SIG-M5 treated with dmso at 0.1 percent for 504 hours (cell line): ENCODE results near the gene NEURL1B.
"Not testable (repeated sequence)": the region's sequence is repeated elsewhere in the genome, so short reads cannot be mapped to it uniquely, and the experiment has no call there.

ENCODE experiments used
- DNase-seq: peaks from one replicate; lab custom pipeline; 2025; ENCODE audit not compliant: unreplicated experiment; lab: John Stamatoyannopoulos, UW

NEURL1B gene

DNA sequence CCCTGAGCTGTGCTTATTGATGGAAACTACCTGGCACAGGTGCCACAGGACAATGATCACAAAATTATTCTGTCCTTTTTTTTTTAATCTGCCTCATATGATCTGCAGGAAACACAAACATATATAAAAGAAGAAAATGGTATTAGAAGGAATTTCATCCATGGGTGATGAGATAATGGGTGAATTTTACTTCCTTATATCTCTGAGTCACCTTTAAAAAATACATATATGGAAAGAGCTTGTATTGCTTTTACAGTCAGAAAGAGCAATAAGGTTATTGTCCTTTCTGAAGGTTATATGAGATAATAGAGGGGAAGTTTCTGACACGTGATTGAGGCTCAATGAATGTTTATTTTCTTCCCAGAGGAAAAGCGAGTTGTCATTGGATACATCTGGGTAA, 31.6 kb downstream of the NEURL1B start:
- no peak for DNase-seq

DNA sequence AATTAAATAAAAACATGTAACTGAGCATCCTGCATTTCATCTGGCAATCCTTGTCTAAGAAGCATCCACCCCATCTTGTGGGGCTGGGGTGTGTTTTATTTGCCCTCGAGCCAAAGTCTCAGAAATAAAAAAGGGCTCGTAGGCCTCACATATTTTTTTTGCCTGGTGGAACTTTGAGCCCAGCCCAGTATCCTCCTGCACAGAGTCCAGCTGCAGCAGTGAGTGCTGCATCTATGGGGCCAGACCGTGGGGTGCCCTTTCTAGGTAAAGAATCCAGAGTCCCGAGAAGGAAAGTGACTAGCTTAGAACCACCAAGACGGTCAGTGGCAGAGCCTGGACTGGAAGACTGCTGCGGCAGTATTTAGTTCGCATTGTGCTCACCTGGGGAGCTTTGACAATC, 33.1 kb downstream of the NEURL1B start:
- DNase-seq, result no peak

DNA sequence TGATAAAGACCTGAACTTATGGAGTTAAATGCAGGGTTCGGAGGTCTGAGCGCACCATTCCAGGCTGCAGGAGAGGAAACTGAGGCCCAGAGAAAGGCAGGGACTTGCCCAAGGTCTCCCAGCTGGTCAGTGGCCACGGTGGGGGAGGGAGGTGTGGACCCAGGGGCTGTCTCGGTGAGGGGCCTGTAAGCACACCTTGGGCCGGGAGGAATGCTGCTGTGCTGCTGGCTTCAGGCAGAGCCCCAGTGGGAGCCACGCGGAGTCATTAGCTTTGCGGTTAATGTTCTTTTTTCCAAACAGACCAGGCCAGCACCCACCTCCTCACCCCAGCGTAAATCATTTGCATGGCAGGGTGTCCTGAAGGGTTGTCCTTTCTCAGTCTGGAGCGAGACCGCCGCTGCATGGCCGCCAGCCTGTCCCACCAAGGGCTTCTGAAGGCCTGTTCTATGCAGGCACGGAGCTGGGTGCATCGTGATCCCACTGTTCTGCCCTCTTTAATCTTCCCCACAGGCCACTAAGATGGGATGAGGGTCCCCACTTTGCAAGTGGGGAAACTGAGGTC, 35.9 kb downstream of the NEURL1B start:
- no peak for DNase-seq

DNA sequence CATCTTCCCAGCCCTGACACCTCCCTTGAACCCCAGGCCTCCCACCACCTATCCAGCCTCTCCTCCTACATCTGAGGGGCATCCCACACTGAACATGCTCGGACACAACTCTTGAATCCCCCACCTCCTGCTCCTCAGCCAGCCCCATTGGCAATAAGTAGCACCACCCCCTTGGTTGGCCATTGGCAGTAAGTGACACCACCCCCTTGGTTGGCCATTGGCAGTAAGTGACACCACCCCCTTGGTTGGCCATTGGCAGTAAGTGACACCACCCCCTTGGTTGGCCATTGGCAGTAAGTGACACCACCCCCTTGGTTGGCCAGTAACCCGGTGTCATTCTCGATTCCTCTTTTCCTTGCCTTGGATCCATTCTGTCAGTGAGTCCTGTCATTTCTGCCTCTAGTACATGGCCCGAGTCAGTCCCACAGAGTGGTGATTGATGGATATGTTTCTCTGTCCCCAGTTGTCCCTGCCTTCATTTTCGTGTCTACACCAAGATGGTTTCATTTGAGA, 37.4 kb downstream of the NEURL1B start:
- DNase-seq, result not testable (repeated sequence)

DNA sequence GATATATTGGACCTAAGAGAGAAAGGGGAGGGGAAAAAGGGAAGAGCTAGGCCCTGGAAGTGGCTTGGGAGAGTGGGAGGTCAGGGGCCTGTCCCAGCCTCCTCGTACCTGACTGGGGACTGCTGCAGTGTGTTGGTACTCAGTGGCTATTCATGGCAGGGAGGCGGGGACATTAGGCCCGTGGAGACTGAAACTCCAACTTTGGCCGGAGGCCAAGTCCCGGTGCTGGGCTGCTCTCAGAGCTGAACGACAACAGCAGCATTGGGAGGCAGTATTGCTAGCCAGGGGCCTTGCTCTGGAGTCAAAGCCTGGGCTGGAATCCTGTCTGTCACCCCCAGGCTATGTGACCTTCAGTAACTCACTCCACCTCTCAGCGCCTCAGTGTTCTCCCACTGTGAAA, 37.8 kb downstream of the NEURL1B start:
- DNase-seq, result no peak

DNA sequence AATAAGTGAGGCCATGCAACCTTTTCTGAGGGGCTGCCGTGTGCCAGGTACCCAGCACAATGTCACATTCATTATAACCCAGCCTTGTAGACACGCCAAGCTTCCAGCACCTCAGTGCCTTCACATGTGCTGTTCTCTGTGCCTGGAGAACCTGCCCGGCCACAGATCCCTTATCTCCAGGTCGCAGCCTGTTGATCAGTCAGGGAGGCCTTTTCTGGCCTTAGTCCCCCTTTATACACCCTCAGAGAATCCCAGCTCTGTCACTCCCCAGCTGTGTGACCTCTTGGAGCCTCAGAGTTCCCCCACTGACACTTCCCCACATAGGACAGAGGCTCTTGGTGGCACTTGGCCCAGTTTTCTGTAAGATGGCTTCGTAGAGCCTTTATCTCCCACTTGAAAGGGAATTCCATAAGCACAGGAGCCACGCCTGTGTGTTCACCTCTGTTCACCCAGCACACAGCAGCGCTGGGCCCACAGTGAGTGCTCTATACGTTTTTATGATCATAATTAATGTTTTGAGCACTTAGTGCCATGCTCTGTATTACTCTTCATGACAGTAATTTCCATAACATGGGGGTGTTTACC, 38.7 kb downstream of the NEURL1B start:
- DNase-seq, result no peak

DNA sequence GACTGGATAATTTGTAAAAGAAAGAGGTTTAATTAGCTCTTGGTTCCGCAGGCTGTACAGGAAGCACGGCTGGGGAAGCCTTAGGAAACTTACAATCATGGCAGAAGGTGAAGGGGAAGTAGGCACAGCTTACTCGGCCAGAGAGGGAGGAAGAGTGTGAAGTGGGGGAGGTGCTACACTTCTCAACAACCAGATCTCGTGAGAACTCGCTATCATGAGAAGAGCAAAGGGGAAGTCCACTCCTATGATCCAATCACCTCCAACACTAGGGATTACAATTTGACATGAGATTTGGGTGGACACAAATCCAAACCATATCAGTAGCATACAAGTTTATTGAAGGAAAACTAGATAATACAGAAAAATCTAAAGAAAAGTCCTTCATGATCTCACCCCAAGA, 39.9 kb downstream of the NEURL1B start:
- peak; percentile 37 for DNase-seq

DNA sequence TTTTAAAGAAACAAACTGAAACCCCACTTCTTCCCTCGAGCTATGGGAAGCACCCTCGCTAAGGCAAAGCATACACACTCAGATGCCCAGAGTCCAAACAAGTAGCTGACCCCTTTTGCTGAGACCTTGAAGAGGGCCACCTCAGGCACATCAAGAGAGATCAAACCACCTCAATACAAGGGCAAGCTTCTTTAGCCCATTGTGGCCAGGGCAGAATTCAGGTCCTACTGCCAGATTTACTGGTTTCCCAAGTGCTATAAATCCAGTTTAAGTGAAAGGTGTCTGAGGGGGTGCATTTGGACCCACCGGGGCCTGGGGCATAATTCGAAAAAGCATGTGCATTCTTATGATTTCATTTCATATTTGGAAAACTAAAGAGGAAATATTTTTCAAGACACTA, 40.4 kb downstream of the NEURL1B start:
- no peak for DNase-seq

DNA sequence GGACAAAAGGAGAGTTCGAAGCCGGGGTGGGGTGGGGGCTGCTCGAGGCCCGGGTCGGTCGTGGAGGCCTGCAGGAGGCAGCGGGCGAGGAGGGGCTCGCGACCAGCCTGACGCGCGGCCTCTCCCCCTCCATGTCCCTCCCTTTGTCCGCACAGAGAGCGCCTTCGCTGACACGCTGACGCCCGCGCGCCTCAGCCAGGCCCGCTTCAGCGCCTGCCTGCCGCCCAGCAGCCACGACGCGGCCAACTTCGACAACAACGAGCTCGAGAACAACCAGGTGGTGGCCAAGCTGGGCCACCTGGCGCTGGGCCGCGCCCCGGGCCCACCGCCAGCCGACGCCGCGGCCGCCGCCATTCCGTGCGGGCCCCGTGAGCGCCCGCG, 42.2 kb downstream of the NEURL1B start:
- DNase-seq, result no peak

DNA sequence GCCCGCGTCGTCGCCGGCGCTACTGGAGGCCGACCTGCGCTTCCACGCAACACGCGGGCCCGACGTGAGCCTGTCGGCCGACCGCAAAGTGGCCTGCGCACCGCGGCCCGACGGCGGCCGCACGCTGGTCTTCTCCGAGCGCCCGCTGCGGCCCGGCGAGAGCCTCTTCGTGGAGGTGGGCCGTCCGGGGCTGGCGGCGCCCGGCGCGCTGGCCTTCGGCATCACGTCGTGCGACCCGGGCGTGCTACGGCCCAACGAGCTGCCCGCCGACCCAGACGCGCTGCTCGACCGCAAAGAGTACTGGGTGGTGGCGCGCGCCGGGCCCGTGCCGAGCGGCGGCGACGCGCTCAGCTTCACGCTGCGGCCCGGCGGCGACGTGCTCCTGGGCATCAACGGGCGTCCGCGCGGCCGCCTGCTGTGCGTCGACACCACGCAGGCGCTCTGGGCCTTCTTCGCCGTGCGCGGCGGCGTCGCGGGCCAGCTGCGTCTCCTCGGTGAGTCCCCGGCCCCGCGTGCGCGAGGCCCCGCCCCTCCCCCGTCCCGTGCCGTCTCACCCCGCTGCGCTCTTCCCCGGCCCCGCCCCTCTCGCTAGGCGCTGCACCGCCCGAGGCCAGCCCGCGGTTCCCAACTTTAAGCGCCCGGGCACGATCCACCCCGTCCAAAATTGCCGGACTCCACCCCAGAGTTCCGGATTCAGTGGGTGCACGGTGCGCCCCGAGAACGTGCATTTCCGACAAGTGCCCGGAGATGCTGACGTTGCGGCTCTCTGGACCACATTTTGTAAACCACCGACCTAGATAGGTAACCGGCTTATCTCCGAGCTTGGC, 42.8 kb downstream of the NEURL1B start:
- no peak for DNase-seq

DNA sequence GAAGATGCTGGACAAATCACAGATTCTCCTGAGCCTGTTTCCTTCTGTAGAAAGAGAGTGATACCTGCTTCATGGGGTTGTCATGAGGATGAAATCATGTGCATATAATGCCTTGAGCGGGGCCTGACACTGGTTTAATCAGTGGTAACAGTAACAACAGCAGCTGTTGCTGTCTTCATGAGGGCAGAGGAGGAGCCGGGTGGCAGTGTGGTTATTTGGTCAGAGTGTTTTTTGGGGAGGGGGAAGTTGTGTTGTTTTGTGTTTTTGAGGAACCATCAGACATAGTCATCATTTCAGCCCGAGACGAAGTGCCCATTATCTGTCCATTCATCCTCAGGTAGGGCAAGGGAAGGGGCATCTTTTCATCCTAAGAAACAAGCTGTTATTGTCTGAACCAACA, 44.0 kb downstream of the NEURL1B start:
- DNase-seq, result no peak

DNA sequence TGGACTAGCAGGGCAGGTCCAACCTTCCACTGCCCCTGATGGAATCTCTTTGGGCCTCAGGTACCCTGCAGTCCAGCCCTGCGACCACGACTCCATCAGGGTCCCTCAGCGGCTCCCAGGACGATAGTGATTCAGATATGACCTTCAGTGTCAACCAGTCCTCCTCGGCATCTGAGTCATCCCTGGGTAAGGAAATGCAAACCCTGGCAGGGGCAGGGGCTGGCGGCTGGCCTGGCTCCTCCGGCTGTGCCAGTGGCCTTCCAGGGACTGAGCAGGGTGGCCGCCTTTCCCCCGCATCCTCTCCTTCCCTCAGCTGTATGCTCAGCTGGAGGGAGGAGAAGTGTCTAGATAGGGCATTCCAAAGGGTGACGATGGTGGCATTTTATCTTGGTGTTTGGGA, 45.0 kb downstream of the NEURL1B start:
- DNase-seq, result no peak

DNA sequence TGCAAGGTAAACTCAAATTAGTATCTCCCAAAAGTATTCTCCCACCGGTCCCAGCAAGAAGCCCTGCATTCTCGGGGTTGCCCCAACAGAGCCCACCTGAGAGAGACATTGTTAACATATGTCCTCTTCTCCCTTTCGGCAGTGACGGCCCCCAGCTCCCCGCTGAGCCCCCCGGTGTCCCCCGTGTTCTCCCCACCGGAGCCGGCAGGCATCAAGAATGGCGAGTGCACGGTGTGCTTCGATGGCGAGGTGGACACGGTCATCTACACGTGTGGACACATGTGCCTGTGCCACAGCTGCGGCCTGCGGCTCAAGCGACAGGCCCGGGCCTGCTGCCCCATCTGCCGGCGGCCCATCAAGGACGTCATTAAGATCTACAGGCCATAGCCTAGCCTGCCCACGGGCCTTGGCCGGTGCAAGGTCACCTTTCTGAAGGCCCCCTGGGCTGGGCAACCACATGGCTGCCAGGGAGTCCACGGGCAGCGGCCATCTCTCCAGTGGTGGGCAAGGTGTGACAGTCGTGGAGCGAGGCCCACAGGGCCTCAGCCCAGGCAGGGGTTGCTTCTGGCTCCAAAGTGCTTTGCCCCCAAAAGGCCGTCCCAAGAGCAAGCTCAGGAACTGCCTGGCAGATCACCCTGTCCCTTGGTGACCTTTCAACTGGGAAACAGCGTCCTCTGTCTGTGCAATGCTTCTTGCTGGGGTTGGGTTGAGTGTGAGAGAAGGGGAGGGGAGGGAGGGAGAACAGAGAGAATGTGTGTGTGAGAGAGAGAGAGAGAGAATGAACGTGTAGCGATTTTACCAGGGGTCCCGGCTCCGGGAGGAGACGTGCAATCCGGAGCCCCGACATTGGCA, 45.7 kb downstream of the NEURL1B start:
- DNase-seq, result no peak

DNA sequence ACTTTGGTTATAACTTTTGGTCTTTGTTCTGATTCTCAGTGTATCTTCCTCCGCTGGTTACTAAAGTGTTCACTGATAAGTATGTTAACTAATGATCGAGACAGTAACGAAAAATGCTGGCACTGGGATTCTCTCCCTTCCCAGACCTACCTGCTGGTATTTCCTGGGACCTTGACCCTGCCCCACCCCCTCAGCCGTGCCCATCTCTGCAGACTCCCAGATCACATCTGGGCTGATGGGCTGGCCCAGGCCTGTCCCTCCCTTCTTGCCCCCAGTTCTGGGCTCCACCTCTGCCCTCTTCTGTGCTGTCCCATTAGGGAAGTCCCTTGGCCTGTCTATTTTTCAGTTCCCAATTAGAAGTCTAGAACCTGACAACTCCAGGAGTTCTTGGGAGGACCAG, 46.9 kb downstream of the NEURL1B start:
- no peak for DNase-seq

DNA sequence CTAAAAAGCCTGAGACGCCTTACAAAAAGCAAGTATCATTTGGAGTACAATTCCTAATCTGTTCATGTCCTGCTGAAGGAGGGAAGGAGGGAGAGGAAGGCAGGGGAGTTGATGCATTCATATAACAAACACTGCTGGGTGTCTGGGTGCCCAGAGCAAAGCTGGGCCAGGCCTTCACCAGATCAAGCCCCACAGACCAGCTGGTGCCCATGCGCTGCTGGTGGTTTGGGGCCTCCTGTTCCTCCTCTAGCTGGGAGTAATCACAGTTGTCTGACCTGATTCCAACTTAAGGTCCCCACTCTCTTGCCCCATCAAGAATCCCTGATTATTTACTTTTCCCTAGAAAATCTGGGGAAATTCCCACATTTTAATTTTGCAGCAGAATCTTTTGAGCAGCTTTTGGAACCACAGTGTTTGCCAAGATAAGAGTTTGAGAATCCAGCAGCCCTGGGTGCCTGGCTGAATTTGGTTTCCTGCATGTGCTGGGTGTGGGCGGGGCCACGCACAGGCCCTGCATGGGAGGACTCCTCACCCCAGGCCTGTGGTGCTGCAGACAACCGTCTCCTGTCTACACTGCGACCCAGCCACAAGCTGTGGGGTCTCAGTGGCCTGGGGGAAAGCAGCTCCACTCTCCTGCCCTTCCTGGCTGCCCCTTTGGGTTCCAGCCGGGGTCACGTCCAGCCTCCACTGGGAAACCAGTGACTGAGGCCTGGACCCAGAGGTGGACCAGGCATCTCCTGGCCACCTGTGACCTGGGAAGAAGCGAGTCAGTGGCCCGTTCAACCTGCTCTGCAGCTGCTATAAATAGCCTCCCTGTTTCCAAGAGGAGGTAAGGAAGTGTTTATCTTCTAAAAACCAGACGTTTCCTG, 47.5 kb downstream of the NEURL1B start:
- DNase-seq, result peak; percentile 61

DNA sequence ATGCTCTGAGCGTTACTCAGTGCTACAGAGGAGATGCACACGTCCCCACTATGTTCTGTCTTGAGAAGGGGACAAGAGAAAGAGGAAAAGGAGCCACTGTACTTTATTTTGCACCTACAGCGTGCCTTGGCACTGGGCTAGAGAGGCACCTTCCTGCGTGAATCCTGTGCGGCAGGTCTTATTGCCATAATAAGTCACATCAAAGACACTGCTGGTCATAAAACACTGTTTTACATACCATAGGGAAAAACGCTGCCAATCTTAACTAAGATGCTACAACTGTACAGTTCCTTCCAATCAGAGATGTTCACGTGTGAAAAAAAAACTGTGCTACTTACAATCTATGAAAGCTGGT, 48.1 kb downstream of the NEURL1B start:
- DNase-seq, result no peak

DNA sequence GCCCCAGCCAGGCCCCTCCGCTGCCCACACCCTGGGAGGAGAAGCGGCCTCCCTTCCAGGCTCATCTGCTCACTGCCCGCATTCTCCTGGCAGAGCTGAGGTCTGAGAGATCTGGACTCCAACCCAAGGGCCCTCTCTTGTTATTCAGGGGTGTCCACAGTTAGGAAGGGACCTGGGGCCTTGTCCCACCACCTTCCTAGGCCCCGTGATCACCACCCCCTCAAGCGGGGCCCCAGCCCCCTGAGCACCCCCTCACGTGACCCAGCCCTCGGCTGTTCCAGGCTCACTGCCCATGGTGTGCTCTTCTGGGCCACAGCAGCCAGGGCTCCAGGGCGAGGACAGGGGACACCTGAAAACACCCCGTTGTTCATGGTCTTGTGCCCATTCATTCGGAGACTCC, 48.7 kb downstream of the NEURL1B start:
- no peak for DNase-seq

DNA sequence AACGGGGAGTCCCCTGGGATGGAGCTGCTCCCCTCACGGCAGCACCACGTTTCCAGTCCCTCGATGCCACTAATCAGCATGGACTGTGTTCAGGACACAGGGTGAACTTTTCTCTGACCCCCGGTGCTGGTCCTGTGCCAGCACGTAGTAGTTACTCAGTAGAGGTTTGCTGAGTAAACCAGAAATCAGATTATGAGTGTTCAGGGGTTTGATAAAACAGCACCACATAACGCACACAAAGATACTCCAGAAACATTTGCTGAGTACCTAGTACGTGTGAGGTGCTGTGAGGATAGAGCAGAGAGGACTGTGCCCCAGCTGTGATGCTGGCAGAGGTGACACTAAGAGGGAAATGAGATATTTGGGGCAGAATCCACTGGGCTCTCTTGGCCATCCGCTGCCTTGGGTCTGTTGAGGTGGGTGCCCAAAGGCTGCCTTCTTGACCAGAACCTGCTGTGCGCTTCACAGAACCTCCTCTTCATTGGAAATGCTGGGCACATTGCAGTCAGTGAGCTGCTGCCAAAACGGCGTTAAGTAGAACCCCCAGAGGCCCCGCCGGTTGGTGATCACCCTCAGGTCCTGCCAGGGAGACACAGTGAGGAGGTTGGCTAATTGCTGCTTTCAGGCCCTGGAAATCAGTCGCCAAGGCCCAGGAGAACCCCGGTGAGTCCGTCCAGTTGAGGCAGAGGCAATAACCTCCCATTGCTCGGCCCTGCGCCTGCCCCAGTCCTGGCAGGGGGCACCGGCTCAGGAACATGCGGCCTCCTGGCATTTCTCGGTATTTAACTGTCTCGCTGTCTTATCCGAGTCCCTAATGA, 49.4 kb downstream of the NEURL1B start:
- DNase-seq, result no peak

DNA sequence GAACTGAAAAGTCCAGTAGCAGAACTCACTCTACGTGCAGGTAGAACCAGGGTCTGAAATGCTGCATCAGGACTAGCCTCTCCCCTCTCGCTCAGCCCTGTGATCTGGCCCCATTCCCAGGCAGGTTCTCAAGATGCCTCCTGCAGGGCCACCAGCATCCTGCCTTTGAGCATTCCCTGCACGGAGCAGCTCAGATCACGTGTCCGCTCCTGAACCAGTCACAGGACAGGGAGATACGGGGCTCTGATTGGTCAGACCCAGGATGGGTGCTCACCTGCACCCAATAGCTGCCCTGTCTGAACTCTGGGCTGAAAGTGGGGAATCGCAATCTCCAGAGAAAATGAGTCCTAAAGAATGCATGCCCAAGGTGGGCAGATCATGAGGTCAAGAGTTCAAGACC, 50.8 kb downstream of the NEURL1B start:
- no peak for DNase-seq

DNA sequence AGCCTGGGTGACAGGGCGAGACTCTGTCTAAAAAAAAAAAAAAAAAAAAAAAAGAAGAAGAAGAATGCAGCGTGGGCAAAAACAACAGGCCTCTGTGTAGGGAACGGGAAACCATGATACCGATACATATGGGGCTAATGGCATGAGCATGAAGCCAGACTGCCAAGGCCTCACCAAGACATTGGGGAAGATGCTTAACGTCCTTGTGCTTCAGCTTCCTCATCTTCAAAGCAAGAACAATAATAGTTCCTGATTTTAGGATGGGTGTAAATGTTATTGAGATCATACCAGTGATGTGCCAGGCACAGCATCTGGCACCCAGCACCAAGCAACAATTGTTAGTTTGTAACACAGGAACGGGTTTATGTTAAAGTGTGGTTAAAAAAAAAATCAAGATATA, 51.4 kb downstream of the NEURL1B start:
- DNase-seq, result no peak
